Stimulated activated memory B cell treated with anti-CD40 and anti-IgM and Interleukin-4, amounts not matched to agents 10 μg/mL and 1 μg/mL and 100 μg/mL, for 72 hours (primary cell): Measurements from ENCODE around the gene DLG2.
"Not testable (repeated sequence)": the region's sequence is repeated elsewhere in the genome, so short reads cannot be mapped to it uniquely, and the experiment has no call there.

ENCODE experiments used
- ATAC-seq: fragments of 150-1000 bp; cut with Tn5 transposase; 2 replicates; pipeline ENCODE4 v1.10.0; 2021
- H3K27ac Mint-ChIP-seq: one replicate; pipeline ENCODE4 v1.8.0; 2022; ENCODE audit warnings: mild to moderate bottlenecking, mixed read lengths
- H3K27me3 Mint-ChIP-seq: one replicate; pipeline ENCODE4 v1.8.0; 2022; ENCODE audit warnings: mixed read lengths
- H3K36me3 Mint-ChIP-seq: one replicate; pipeline ENCODE4 v1.8.0; 2022; ENCODE audit warnings: mixed read lengths
- H3K4me1 Mint-ChIP-seq: one replicate; pipeline ENCODE4 v1.8.0; 2022; ENCODE audit warnings: mixed read lengths
- H3K4me3 Mint-ChIP-seq: one replicate; pipeline ENCODE4 v1.8.0; 2022; ENCODE audit warnings: mild to moderate bottlenecking, moderate library complexity, mixed read lengths
- H3K9me3 Mint-ChIP-seq: one replicate; pipeline ENCODE4 v1.8.0; 2022; ENCODE audit warnings: mixed read lengths

DLG2 gene

GRCh38 chr11:84886344-84886743, 740.8 kb downstream of the DLG2 start:
- no peaks in the 10 kb centered on the region for H3K4me1 Mint-ChIP-seq
- H3K36me3 Mint-ChIP-seq = no peaks in the 10 kb centered on the region
- H3K4me3 Mint-ChIP-seq = no peak overlapping the region
- no peak overlapping the region for H3K27ac Mint-ChIP-seq
- no peaks in the 10 kb centered on the region for H3K27me3 Mint-ChIP-seq
- H3K9me3 Mint-ChIP-seq = no peaks in the 10 kb centered on the region
- ATAC-seq = no peak

GRCh38 chr11:84884836-84885235, 742.3 kb downstream of the DLG2 start:
- no peak for ATAC-seq
- H3K9me3 Mint-ChIP-seq = no peaks in the 10 kb centered on the region
- H3K4me3 Mint-ChIP-seq = no peak overlapping the region
- no peaks in the 10 kb centered on the region for H3K27me3 Mint-ChIP-seq
- H3K4me1 Mint-ChIP-seq = no peaks in the 10 kb centered on the region
- no peak overlapping the region for H3K27ac Mint-ChIP-seq
- no peaks in the 10 kb centered on the region for H3K36me3 Mint-ChIP-seq

- Mint-ChIP-seq H3K9me3 (no peaks in the 10 kb centered on the region), H3K27ac (no peak overlapping the region), H3K4me3 (no peak overlapping the region), H3K4me1 (no peaks in the 10 kb centered on the region), H3K36me3 (peaks cover 1% of the 10 kb centered on the region), H3K27me3 (peaks cover under 1% of the 10 kb centered on the region)
- ATAC-seq = no peak
These were observed 745.1 kb downstream of the DLG2 start for GRCh38 chr11:84882056-84882455.

GRCh38 chr11:84871116-84871515, 756.0 kb downstream of the DLG2 start:
- no peak overlapping the region for H3K27ac Mint-ChIP-seq
- ATAC-seq = no peak
- peaks cover under 1% of the 10 kb centered on the region for H3K27me3 Mint-ChIP-seq
- H3K9me3 Mint-ChIP-seq = no peaks in the 10 kb centered on the region
- peaks cover under 1% of the 10 kb centered on the region for H3K36me3 Mint-ChIP-seq
- no peaks in the 10 kb centered on the region for H3K4me1 Mint-ChIP-seq
- H3K4me3 Mint-ChIP-seq = no peak overlapping the region

- H3K36me3 Mint-ChIP-seq = no peaks in the 10 kb centered on the region
- ATAC-seq = no peak
These were observed 756.7 kb downstream of the DLG2 start for GRCh38 chr11:84870486-84870885.

GRCh38 chr11:84866922-84867321, 760.2 kb downstream of the DLG2 start:
- no peak overlapping the region for H3K27ac Mint-ChIP-seq
- H3K9me3 Mint-ChIP-seq = no peaks in the 10 kb centered on the region
- no peaks in the 10 kb centered on the region for H3K4me1 Mint-ChIP-seq
- H3K36me3 Mint-ChIP-seq = no peaks in the 10 kb centered on the region
- no peak for ATAC-seq
- H3K4me3 Mint-ChIP-seq = no peak overlapping the region
- no peaks in the 10 kb centered on the region for H3K27me3 Mint-ChIP-seq

More at GRCh38 chr11:84870486-84870885, 756.7 kb downstream of the DLG2 start:
- H3K27ac Mint-ChIP-seq = no peak overlapping the region
- no peak overlapping the region for H3K4me3 Mint-ChIP-seq
- H3K27me3 Mint-ChIP-seq = no peaks in the 10 kb centered on the region
- no peaks in the 10 kb centered on the region for H3K4me1 Mint-ChIP-seq
- no peaks in the 10 kb centered on the region for H3K9me3 Mint-ChIP-seq

- Mint-ChIP-seq H3K36me3 (no peaks in the 10 kb centered on the region), H3K27ac (no peak overlapping the region), H3K9me3 (no peaks in the 10 kb centered on the region), H3K4me1 (no peaks in the 10 kb centered on the region), H3K27me3 (no peaks in the 10 kb centered on the region), H3K4me3 (no peak overlapping the region)
- ATAC-seq = no peak
These were observed 761.2 kb downstream of the DLG2 start for GRCh38 chr11:84865791-84866535.

GRCh38 chr11:84865257-84865656, 761.9 kb downstream of the DLG2 start:
- H3K27me3 Mint-ChIP-seq = no peaks in the 10 kb centered on the region
- no peak for ATAC-seq
- H3K4me1 Mint-ChIP-seq = no peaks in the 10 kb centered on the region
- no peaks in the 10 kb centered on the region for H3K9me3 Mint-ChIP-seq
- H3K4me3 Mint-ChIP-seq = no peak overlapping the region
- H3K27ac Mint-ChIP-seq = no peak overlapping the region
- no peaks in the 10 kb centered on the region for H3K36me3 Mint-ChIP-seq

GRCh38 chr11:84857746-84858145, 769.4 kb downstream of the DLG2 start:
- Mint-ChIP-seq H3K4me1 (peaks cover 14% of the 10 kb centered on the region), H3K27ac (no peak overlapping the region), H3K4me3 (no peak overlapping the region), H3K27me3 (no peaks in the 10 kb centered on the region), H3K36me3 (no peaks in the 10 kb centered on the region), H3K9me3 (no peaks in the 10 kb centered on the region)
- no peak for ATAC-seq

GRCh38 chr11:84855508-84856245, 771.5 kb downstream of the DLG2 start:
- no peak overlapping the region for H3K4me3 Mint-ChIP-seq
- no peaks in the 10 kb centered on the region for H3K27me3 Mint-ChIP-seq
- H3K4me1 Mint-ChIP-seq = peaks cover 14% of the 10 kb centered on the region
- no peak for ATAC-seq
- H3K9me3 Mint-ChIP-seq = no peaks in the 10 kb centered on the region
- H3K36me3 Mint-ChIP-seq = no peaks in the 10 kb centered on the region
- no peak overlapping the region for H3K27ac Mint-ChIP-seq

GRCh38 chr11:84854498-84854880, 772.7 kb downstream of the DLG2 start:
- Mint-ChIP-seq H3K9me3 (no peaks in the 10 kb centered on the region), H3K27ac (no peak overlapping the region), H3K36me3 (no peaks in the 10 kb centered on the region), H3K4me3 (no peak overlapping the region), H3K27me3 (no peaks in the 10 kb centered on the region), H3K4me1 (peaks cover 14% of the 10 kb centered on the region)
- ATAC-seq = no peak

- H3K27ac Mint-ChIP-seq = no peak overlapping the region
- peaks cover 14% of the 10 kb centered on the region for H3K4me1 Mint-ChIP-seq
- H3K36me3 Mint-ChIP-seq = no peaks in the 10 kb centered on the region
- no peaks in the 10 kb centered on the region for H3K27me3 Mint-ChIP-seq
- H3K4me3 Mint-ChIP-seq = no peak overlapping the region
- H3K9me3 Mint-ChIP-seq = no peaks in the 10 kb centered on the region
- no peak for ATAC-seq
These were observed 773.2 kb downstream of the DLG2 start for GRCh38 chr11:84853841-84854497.

- Mint-ChIP-seq H3K9me3 (no peaks in the 10 kb centered on the region), H3K27ac (no peak overlapping the region), H3K4me3 (no peak overlapping the region), H3K36me3 (no peaks in the 10 kb centered on the region), H3K4me1 (no peaks in the 10 kb centered on the region), H3K27me3 (no peaks in the 10 kb centered on the region)
- ATAC-seq = no peak
These were observed 779.3 kb downstream of the DLG2 start for GRCh38 chr11:84847842-84848241.

GRCh38 chr11:84840201-84840600, 786.9 kb downstream of the DLG2 start:
- not testable (repeated sequence) for H3K36me3 Mint-ChIP-seq, ATAC-seq, H3K9me3 Mint-ChIP-seq, H3K4me3 Mint-ChIP-seq, H3K27ac Mint-ChIP-seq, H3K27me3 Mint-ChIP-seq, H3K4me1 Mint-ChIP-seq

GRCh38 chr11:84837402-84838069, 789.6 kb downstream of the DLG2 start:
- H3K4me1 Mint-ChIP-seq = no peaks in the 10 kb centered on the region
- ATAC-seq = no peak
- no peaks in the 10 kb centered on the region for H3K27me3 Mint-ChIP-seq
- H3K36me3 Mint-ChIP-seq = no peaks in the 10 kb centered on the region
- no peak overlapping the region for H3K4me3 Mint-ChIP-seq
- peaks cover 3% of the 10 kb centered on the region for H3K9me3 Mint-ChIP-seq
- H3K27ac Mint-ChIP-seq = no peak overlapping the region
